ENCODE results near the gene CDH11. TPM values are rescaled to one million over a fixed set of nuclear protein-coding genes. Genes with fewer than 3 reads are reported as not detected.

CDH11 gene
- total RNA-seq, 4 donors from 2014 or later: 4.0 to 14.2 (median 8.6) TPM

GRCh38 chr16:64919929-64920607 is 201.8 kb downstream of the CDH11 start:
- ATAC-seq (no peak), DNase-seq (no peak)
- in situ Hi-C loops (cut with MboI; ENCODE audit: low sequenced_read_pairs in 4 of 4): no loop called here
- no peak for TF ChIP-seq POLR2A (IDR thresholded peaks at IDR 0.05)
- Histone ChIP-seq H3K9me3 (no peaks in the 10 kb centered on the region), H3K4me1 (no peaks in the 10 kb centered on the region), H3K27ac (no peak overlapping the region), H3K36me3 (no peaks in the 10 kb centered on the region), H3K4me3 (no peak overlapping the region), H3K27me3 (no peaks in the 10 kb centered on the region)
- intact Hi-C loops (cut with DNase I; ENCODE audit: low total_unique reads): no loop called here

- H3K4me3 ChIP-seq: no peak overlapping the region
- H3K27ac ChIP-seq: no peak overlapping the region
- ATAC-seq (no peak), DNase-seq (no peak)
- intact Hi-C loops (cut with DNase I; ENCODE audit: low total_unique reads): no loop called here
- H3K27me3 ChIP-seq: no peaks in the 10 kb centered on the region
- no peaks in the 10 kb centered on the region for H3K36me3 ChIP-seq
- in situ Hi-C loops (cut with MboI; ENCODE audit: low sequenced_read_pairs in 4 of 4): no loop called here
- no peaks in the 10 kb centered on the region for H3K4me1 ChIP-seq
- no peaks in the 10 kb centered on the region for H3K9me3 ChIP-seq
- TF ChIP-seq CTCF (IDR thresholded peaks at IDR 0.05 in 4 of 5, conservative IDR thresholded peaks at IDR 0.05 in 1 of 5) (no peak), POLR2A (IDR thresholded peaks at IDR 0.05) (no peak)
Measured at GRCh38 chr16:64919141-64919540, 202.7 kb downstream of the CDH11 start.

GRCh38 chr16:64916051-64916450 is 205.8 kb downstream of the CDH11 start:
- Histone ChIP-seq H3K4me1 (no peaks in the 10 kb centered on the region), H3K27me3 (no peaks in the 10 kb centered on the region), H3K9me3 (no peaks in the 10 kb centered on the region), H3K4me3 (no peak overlapping the region), H3K36me3 (no peaks in the 10 kb centered on the region), H3K27ac (no peak overlapping the region)
- in situ Hi-C loops (cut with MboI; ENCODE audit: low sequenced_read_pairs in 4 of 4) (no loop called here), intact Hi-C loops (cut with DNase I; ENCODE audit: low total_unique reads) (no loop called here)
- ATAC-seq (no peak), DNase-seq (no peak)
- no peak for TF ChIP-seq CTCF (IDR thresholded peaks at IDR 0.05 in 4 of 5, conservative IDR thresholded peaks at IDR 0.05 in 1 of 5)
- no peak for TF ChIP-seq POLR2A (IDR thresholded peaks at IDR 0.05)

GRCh38 chr16:64910356-64910755 is 211.5 kb downstream of the CDH11 start:
- Histone ChIP-seq H3K9me3 (no peaks in the 10 kb centered on the region), H3K4me1 (no peaks in the 10 kb centered on the region), H3K4me3 (no peak overlapping the region), H3K27ac (no peak overlapping the region), H3K27me3 (no peaks in the 10 kb centered on the region), H3K36me3 (no peaks in the 10 kb centered on the region)
- intact Hi-C loops (cut with DNase I; ENCODE audit: low total_unique reads): no loop called here
- TF ChIP-seq CTCF (IDR thresholded peaks at IDR 0.05 in 4 of 5, conservative IDR thresholded peaks at IDR 0.05 in 1 of 5): no peak
- no peak for TF ChIP-seq POLR2A (IDR thresholded peaks at IDR 0.05)
- in situ Hi-C loops (cut with MboI; ENCODE audit: low sequenced_read_pairs in 4 of 4): no loop called here
- ATAC-seq: no peak
- peak in 1 of 2 donors; percentile 15 for DNase-seq

- intact Hi-C loops (cut with DNase I; ENCODE audit: low total_unique reads): no loop called here
- in situ Hi-C loops (cut with MboI; ENCODE audit: low sequenced_read_pairs in 4 of 4): no loop called here
- DNase-seq: no peak
Measured at GRCh38 chr16:64907844-64908243, 214.0 kb downstream of the CDH11 start.

More at GRCh38 chr16:64907844-64908243, 214.0 kb downstream of the CDH11 start:
- H3K4me3 ChIP-seq: no peak overlapping the region
- no peaks in the 10 kb centered on the region for H3K4me1 ChIP-seq
- H3K27ac ChIP-seq: no peak overlapping the region
- H3K27me3 ChIP-seq: no peaks in the 10 kb centered on the region
- no peak for TF ChIP-seq CTCF (IDR thresholded peaks at IDR 0.05 in 4 of 5, conservative IDR thresholded peaks at IDR 0.05 in 1 of 5)
- no peak for TF ChIP-seq POLR2A (IDR thresholded peaks at IDR 0.05)
- no peaks in the 10 kb centered on the region for H3K36me3 ChIP-seq
- H3K9me3 ChIP-seq: no peaks in the 10 kb centered on the region
- ATAC-seq: no peak

Data from gastrocnemius medialis (tissue), 4 donors.